IMR-90 (cell line): ENCODE measurements around the gene AKT3. TPM values are rescaled to one million over a fixed set of nuclear protein-coding genes. Genes with fewer than 3 reads are reported as not detected.

Source experiments
- ATAC-seq: fragments of 200-7000 bp; cut with Tn5 transposase; 2 replicates; pipeline ENCODE4 v1.9.1; 2020; ENCODE audit warnings: low read depth, mild to moderate bottlenecking, moderate library complexity
- BruUV-seq: library from RNA; stranded (reverse); fragments of 400-500 nt; replicated peaks from 2 replicates; lab custom pipeline; 2021; lab: Mats Ljungman, UMichigan
- CTCF ChIA-PET: fragments of 300-600 bp; formaldehyde crosslinking; extraction: SDS; loops from one replicate; lab custom pipeline; 2021; ENCODE audit warnings: antibody characterized with exemption; lab: Yijun Ruan, JAX
- POLR2A ChIA-PET: fragments of 300-600 bp; sonication (Branson Sonifier 250); formaldehyde crosslinking; loops from one replicate; lab custom pipeline; 2022; ENCODE audit warnings: antibody characterized with exemption; ENCODE audit not compliant: unreplicated experiment; lab: Charles Lee
- DNase-seq: peaks from one replicate; pipeline ENCODE4 v3.0.0; 2013
- H2AFZ ChIP-seq: replicated peaks from 2 replicates; pipeline ENCODE3; 2013; ENCODE audit warnings: low read length, mild to moderate bottlenecking; ENCODE audit not compliant: poor library complexity
- H2AK5ac ChIP-seq: 2 replicates; pipeline ENCODE4 v1.6.1; 2013; ENCODE audit warnings: low read depth, low read length, inconsistent platforms
- H2AK9ac ChIP-seq: replicated peaks from 2 replicates; pipeline ENCODE3; 2013; ENCODE audit warnings: mild to moderate bottlenecking, low read depth, low read length, moderate library complexity; ENCODE audit not compliant: poor library complexity
- H2BK120ac ChIP-seq: 2 replicates; pipeline ENCODE4 v1.6.1; 2013; ENCODE audit warnings: low read depth, low read length, inconsistent platforms
- H2BK15ac ChIP-seq: 3 replicates; pipeline ENCODE4 v1.6.1; 2013; ENCODE audit warnings: low read depth, low read length, inconsistent platforms
- H2BK20ac ChIP-seq: 2 replicates; pipeline ENCODE4 v1.6.1; 2013; ENCODE audit warnings: low read depth, mild to moderate bottlenecking, inconsistent platforms, low read length, moderate library complexity
- H2BK5ac ChIP-seq: 2 replicates; pipeline ENCODE4 v1.6.1; 2013; ENCODE audit warnings: mild to moderate bottlenecking, low read depth, low read length, inconsistent platforms; ENCODE audit not compliant: poor library complexity, severe bottlenecking
- H3K14ac ChIP-seq: replicated peaks from 2 replicates; pipeline ENCODE4 v1.6.1; 2013; ENCODE audit warnings: low read depth, low read length, inconsistent platforms
- H3K18ac ChIP-seq: 2 replicates; pipeline ENCODE4 v1.6.1; 2013; ENCODE audit warnings: low read depth, low read length, control low read depth
- H3K23ac ChIP-seq: 2 replicates; pipeline ENCODE4 v1.6.1; 2013; ENCODE audit warnings: low read depth, low read length, inconsistent platforms
- H3K27ac ChIP-seq: 2 replicates; pipeline ENCODE4 v1.5.1; 2013; ENCODE audit warnings: mild to moderate bottlenecking, control low read depth, low read length; ENCODE audit not compliant: insufficient read depth
- H3K27me3 ChIP-seq: 2 replicates; pipeline ENCODE4 v1.6.1; 2013; ENCODE audit warnings: low read length; ENCODE audit not compliant: control insufficient read depth, insufficient read depth
- H3K36me3 ChIP-seq: 2 replicates; pipeline ENCODE4 v1.6.1; 2013; ENCODE audit warnings: low read length, mixed read lengths; ENCODE audit not compliant: control insufficient read depth, insufficient read depth
- H3K4ac ChIP-seq: 2 replicates; pipeline ENCODE4 v1.6.1; 2013; ENCODE audit warnings: low read depth, low read length, inconsistent platforms
- H3K4me1 ChIP-seq: 2 replicates; pipeline ENCODE4 v1.6.1; 2013; ENCODE audit warnings: low read length, mixed read lengths; ENCODE audit not compliant: control insufficient read depth, insufficient read depth
- H3K4me2 ChIP-seq: 2 replicates; pipeline ENCODE4 v1.6.1; 2013; ENCODE audit warnings: low read depth, mild to moderate bottlenecking, control low read depth, low read length, moderate library complexity
- H3K4me3 ChIP-seq: 2 replicates; pipeline ENCODE4 v1.5.1; 2013; ENCODE audit warnings: low read depth, mild to moderate bottlenecking, control low read depth, low read length, moderate library complexity; ENCODE audit not compliant: insufficient read depth
- H3K56ac ChIP-seq: 2 replicates; pipeline ENCODE4 v1.6.1; 2013; ENCODE audit warnings: low read length, inconsistent platforms; ENCODE audit not compliant: insufficient read depth; ENCODE audit errors: extremely low read depth
- H3K79me1 ChIP-seq, 2 experiments: 2 replicates each; pipeline ENCODE4 v1.6.1; 2013; ENCODE audit warnings: low read length in 2 of 2, inconsistent platforms in 1 of 2, low read depth in 1 of 2
- H3K9ac ChIP-seq: 2 replicates; pipeline ENCODE4 v1.6.1; 2013; ENCODE audit warnings: low read depth, low read length, control low read depth
- H3K9me1 ChIP-seq: 2 replicates; pipeline ENCODE4 v1.6.1; 2013; ENCODE audit warnings: low read length, inconsistent platforms; ENCODE audit not compliant: insufficient read depth
- H3K9me3 ChIP-seq: 2 replicates; pipeline ENCODE4 v1.6.1; 2013; ENCODE audit warnings: low read length; ENCODE audit not compliant: control insufficient read depth, insufficient read depth
- H4K20me1 ChIP-seq: 2 replicates; pipeline ENCODE4 v1.6.1; 2013; ENCODE audit warnings: low read length, inconsistent platforms; ENCODE audit not compliant: insufficient read depth
- H4K5ac ChIP-seq: 2 replicates; pipeline ENCODE4 v1.6.1; 2013; ENCODE audit warnings: mild to moderate bottlenecking, low read depth, low read length, control low read depth
- H4K8ac ChIP-seq, 2 experiments: 2 replicates each; pipeline ENCODE4 v1.6.1; 2013; ENCODE audit warnings: low read depth in 2 of 2, low read length in 2 of 2, control low read depth in 1 of 2, inconsistent platforms in 1 of 2
- H4K91ac ChIP-seq: 2 replicates; pipeline ENCODE4 v1.6.1; 2013; ENCODE audit warnings: low read depth, low read length, inconsistent platforms; ENCODE audit not compliant: insufficient read depth
- CEBPB ChIP-seq: IDR thresholded peaks from 2 replicates; pipeline ENCODE4 v1.6.1; 2012; ENCODE audit warnings: low read depth, low read length, improper control_type of control experiment
- CHD1 ChIP-seq: IDR thresholded peaks from 2 replicates; pipeline ENCODE4 v1.6.1; 2012; ENCODE audit warnings: low read depth, low read length, improper control_type of control experiment
- WGBS, 2 experiments: methylation state at CpG; one replicate each; pipeline versions ENCODE4 v1.1.5 to v1.1.7; 2013; ENCODE audit warnings: missing lambda C conversion rate in 2 of 2; ENCODE audit not compliant: insufficient read length in 1 of 2; ENCODE audit errors: extremely low coverage in 2 of 2; 5-methylcytosine and 5-hydroxymethylcytosine counted together
- dilution Hi-C: fragments of 300-500 bp; cut with HindIII; formaldehyde crosslinking; loops from one replicate; pipeline ENCODE4 v1.14.3; 2018; ENCODE audit warnings: low sequenced_read_pairs; ENCODE audit not compliant: unreplicated experiment
- in situ Hi-C: fragments of 300-500 bp; cut with MboI; formaldehyde crosslinking; loops from 3 replicates; pipeline ENCODE4 v1.14.3; 2019; ENCODE audit warnings: low sequenced_read_pairs, inconsistent platforms, mixed read lengths
- intact Hi-C: fragments of 100-400 bp; cut with micrococcal nuclease; formaldehyde crosslinking; loops from 2 replicates; pipeline ENCODE4 v1.10.0; 2022
- polyA plus RNA-seq, 3 experiments: library from polyadenylated mRNA; depleted of rRNA; stranded (reverse); fragments of >200 nt; gene quantifications; 2 replicates each; pipeline ENCODE4 v1.2.3, GENCODE V29; 2012; ENCODE audit warnings: low replicate concordance in 1 of 3
- total RNA-seq: library from RNA; depleted of rRNA; stranded (reverse); fragments of >200 nt; gene quantifications from 2 replicates; pipeline ENCODE4 v1.2.3, GENCODE V29; 2012

The AKT3 gene
- total and polyA plus RNA-seq, 2 of the 4 experiments (the other 2 are of a cell fraction): 15.2 to 19.4 TPM

GRCh38 chr1:243701872-243702271, 148.2 kb downstream of the AKT3 start:
- Histone ChIP-seq H2AK9ac (no peak overlapping the region), H3K56ac (no peak overlapping the region), H3K23ac (no peak overlapping the region), H3K4me2 (no peak overlapping the region), H4K91ac (no peak overlapping the region), H2AFZ (no peak overlapping the region), H3K9me3 (no peaks in the 10 kb centered on the region), H3K9ac (no peak overlapping the region), H3K27me3 (no peaks in the 10 kb centered on the region), H3K4me1 (0 out of 2 replicates have a peak, but pooled peaks cover 2% of the 10 kb centered on the region), H3K18ac (no peak overlapping the region), H2AK5ac (no peak overlapping the region), H2BK120ac (no peak overlapping the region), H2BK15ac (no peak overlapping the region), H3K9me1 (peaks cover 4% of the 10 kb centered on the region), H4K5ac (no peak overlapping the region), H3K36me3 (peaks cover 3% of the 10 kb centered on the region; the same call in 1 of the 2 replicates), H4K8ac (no peak overlapping the region), H3K14ac (no peak overlapping the region), H3K27ac (no peak overlapping the region), H2BK5ac (no peak overlapping the region), H3K4ac (no peak overlapping the region), H2BK20ac (no peak overlapping the region), H3K4me3 (no peak overlapping the region), H4K20me1 (no peaks in the 10 kb centered on the region), H3K79me1 (peaks cover 26 to 29% of the 10 kb centered on the region in 2 experiments)
- intact Hi-C loops (no loop called here), in situ Hi-C loops (no loop called here), dilution Hi-C loops (no loop called here)
- no TSS peak for BruUV-seq
- ChIA-PET POLR2A (no interaction called here), CTCF (interaction anchor here (0.6 kb wide), 1 partner anchor 380 kb away, joined by 3 read pairs; no protein-coding TSS in a partner anchor)
- ATAC-seq (no peak), DNase-seq (no peak)
- TF ChIP-seq CHD1 (no peak), CEBPB (peak; percentile 52)
- no CpG with 5 or more reads among the region's 3 CpGs for WGBS, 2 experiments
